GM23338 (cell line): ENCODE results near the gene MAP3K13. TPM values are rescaled to one million over a fixed set of nuclear protein-coding genes. Genes with fewer than 3 reads are reported as not detected.

Experiments used
- ATAC-seq: fragments of 200-7000 bp; cut with Tn5 transposase; 3 replicates; pipeline ENCODE4 v1.9.1; 2020
- DNase-seq: peaks from one replicate; pipeline ENCODE4 v3.0.0-alpha.2; 2015; ENCODE audit warnings: low spot score
- H2AFZ ChIP-seq: fragments of 200-600 bp; sonication (generic); 2 replicates; pipeline ENCODE4 v1.8.0; 2016; ENCODE audit warnings: antibody characterized with exemption, mild to moderate bottlenecking, moderate library complexity
- H3F3A ChIP-seq: fragments of 200-600 bp; sonication (generic); replicated peaks from 2 replicates; pipeline ENCODE4 v1.8.0; 2017; ENCODE audit warnings: antibody characterized with exemption, mixed run types, low read depth
- H3K27ac ChIP-seq: fragments of 200-600 bp; sonication (generic); 2 replicates; pipeline ENCODE4 v1.6.1; 2016; ENCODE audit warnings: low read depth
- H3K27me3 ChIP-seq: fragments of 200-600 bp; sonication (generic); 2 replicates; pipeline ENCODE4 v1.8.0; 2016; ENCODE audit warnings: mild to moderate bottlenecking, mixed run types, moderate library complexity; ENCODE audit not compliant: insufficient read depth
- H3K36me3 ChIP-seq: fragments of 200-600 bp; sonication (generic); 2 replicates; pipeline ENCODE4 v1.8.0; 2016; ENCODE audit warnings: mild to moderate bottlenecking; ENCODE audit not compliant: insufficient read depth
- H3K4me1 ChIP-seq: fragments of 200-600 bp; sonication (generic); 2 replicates; pipeline ENCODE4 v1.8.0; 2016; ENCODE audit warnings: mild to moderate bottlenecking, moderate library complexity; ENCODE audit not compliant: insufficient read depth
- H3K4me2 ChIP-seq: fragments of 200-600 bp; sonication (generic); 2 replicates; pipeline ENCODE4 v1.7.1; 2017; ENCODE audit warnings: mixed run types
- H3K4me3 ChIP-seq: fragments of 200-600 bp; sonication (generic); 2 replicates; pipeline ENCODE4 v1.6.1; 2016; ENCODE audit warnings: mixed run types
- H3K79me2 ChIP-seq: fragments of 200-600 bp; sonication (generic); replicated peaks from 2 replicates; pipeline ENCODE4 v1.8.0; 2017; ENCODE audit warnings: mild to moderate bottlenecking; ENCODE audit not compliant: insufficient read depth
- H3K9me2 ChIP-seq: fragments of 200-600 bp; sonication (generic); 2 replicates; pipeline ENCODE4 v1.8.0; 2017; ENCODE audit not compliant: insufficient read depth
- H4K20me1 ChIP-seq: fragments of 200-600 bp; sonication (generic); replicated peaks from 2 replicates; pipeline ENCODE4 v1.8.0; 2017; ENCODE audit warnings: mild to moderate bottlenecking; ENCODE audit not compliant: insufficient read depth
- H3K27ac Mint-ChIP-seq: 2 replicates; pipeline ENCODE4 v1.8.0; 2020; ENCODE audit warnings: inconsistent platforms, mild to moderate bottlenecking, moderate library complexity, mixed read lengths
- H3K27me3 Mint-ChIP-seq: 3 replicates; pipeline ENCODE4 v1.8.0; 2022; ENCODE audit warnings: low read depth, mild to moderate bottlenecking, moderate library complexity, mixed read lengths, inconsistent platforms; ENCODE audit not compliant: insufficient read depth, poor library complexity
- H3K36me3 Mint-ChIP-seq: 3 replicates; pipeline ENCODE4 v1.8.0; 2021; ENCODE audit warnings: low read depth, mild to moderate bottlenecking, inconsistent platforms, moderate library complexity, mixed read lengths
- H3K4me1 Mint-ChIP-seq: 3 replicates; pipeline ENCODE4 v1.8.0; 2020; ENCODE audit warnings: mild to moderate bottlenecking, inconsistent platforms, mixed read lengths
- H3K4me3 Mint-ChIP-seq: 3 replicates; pipeline ENCODE4 v1.8.0; 2021; ENCODE audit warnings: moderate library complexity, mild to moderate bottlenecking, inconsistent platforms, mixed read lengths
- H3K9me3 Mint-ChIP-seq: 3 replicates; pipeline ENCODE4 v1.8.0; 2020; ENCODE audit warnings: moderate library complexity, mild to moderate bottlenecking, inconsistent platforms, mixed read lengths
- CREB1 ChIP-seq: fragments of 250-450 bp; sonication (Bioruptor Pico); IDR thresholded peaks from 2 replicates; pipeline ENCODE4 v1.5.0; 2020; ENCODE audit warnings: low read depth, mild to moderate bottlenecking, moderate library complexity
- CTCF ChIP-seq, 2 experiments: fragments of 200-600 bp in 1 of 2; sonication (generic) in 1 of 2; conservative IDR thresholded peaks; 2 replicates each; pipeline versions ENCODE4 v1.5.1 to v1.6.1; 2016 to 2017; ENCODE audit warnings: antibody characterized with exemption in 2 of 2, low read depth in 2 of 2, mild to moderate bottlenecking in 2 of 2, moderate library complexity in 1 of 2
- ETS1 ChIP-seq: IDR thresholded peaks from 2 replicates; pipeline ENCODE4 v1.6.1; 2016; ENCODE audit warnings: antibody characterized with exemption
- EZH2phosphoT487 ChIP-seq: fragments of 200-600 bp; sonication (generic); IDR thresholded peaks from one replicate; pipeline ENCODE4 v1.8.1; 2018; ENCODE audit warnings: antibody characterized with exemption; ENCODE audit not compliant: unreplicated experiment
- JUNB ChIP-seq: IDR thresholded peaks from one replicate; pipeline ENCODE4 v1.6.1; 2016; ENCODE audit warnings: antibody characterized with exemption; ENCODE audit not compliant: unreplicated experiment
- NANOG ChIP-seq: IDR thresholded peaks from 2 replicates; pipeline ENCODE4 v1.6.1; 2016; ENCODE audit warnings: antibody characterized with exemption, borderline replicate concordance
- POLR2AphosphoS5 ChIP-seq: IDR thresholded peaks from 2 replicates; pipeline ENCODE4 v1.6.1; 2016; ENCODE audit warnings: antibody characterized with exemption, low read depth
- STAT1 ChIP-seq: IDR thresholded peaks from one replicate; pipeline ENCODE4 v1.6.1; 2016; ENCODE audit warnings: antibody characterized with exemption; ENCODE audit not compliant: unreplicated experiment
- ZNF114 ChIP-seq: fragments of 250-450 bp; sonication (Bioruptor Pico); IDR thresholded peaks from 2 replicates; pipeline ENCODE4 v1.5.0; 2020; ENCODE audit warnings: mild to moderate bottlenecking, moderate library complexity
- ZNF331 ChIP-seq: fragments of 250-450 bp; sonication (Bioruptor Pico); IDR thresholded peaks from 2 replicates; pipeline ENCODE4 v1.5.0; 2020; ENCODE audit warnings: low read depth, mild to moderate bottlenecking, moderate library complexity
- polyA plus RNA-seq: library from polyadenylated mRNA; unstranded; fragments of >200 nt; fragmentation: Nextera tagmentation; extraction: Ambion mirVana; gene quantifications from 2 replicates; pipeline ENCODE4 v1.2.1, GENCODE V29; 2016
- total RNA-seq: library from RNA; depleted of rRNA; stranded (reverse); fragments of >200 nt; shearing (Covaris generic); gene quantifications from 2 replicates; pipeline ENCODE4 v1.2.3, GENCODE V29; 2014
- TF ChIP-seq, protein P1 (sequence below): IDR thresholded peaks from one replicate; pipeline ENCODE4 v1.6.1; 2018; ENCODE audit warnings: antibody characterized with exemption; ENCODE audit not compliant: unreplicated experiment

MAP3K13 gene
- total and polyA plus RNA-seq, 2 experiments from 2014 or later, result 10.7 to 129 TPM

DNA sequence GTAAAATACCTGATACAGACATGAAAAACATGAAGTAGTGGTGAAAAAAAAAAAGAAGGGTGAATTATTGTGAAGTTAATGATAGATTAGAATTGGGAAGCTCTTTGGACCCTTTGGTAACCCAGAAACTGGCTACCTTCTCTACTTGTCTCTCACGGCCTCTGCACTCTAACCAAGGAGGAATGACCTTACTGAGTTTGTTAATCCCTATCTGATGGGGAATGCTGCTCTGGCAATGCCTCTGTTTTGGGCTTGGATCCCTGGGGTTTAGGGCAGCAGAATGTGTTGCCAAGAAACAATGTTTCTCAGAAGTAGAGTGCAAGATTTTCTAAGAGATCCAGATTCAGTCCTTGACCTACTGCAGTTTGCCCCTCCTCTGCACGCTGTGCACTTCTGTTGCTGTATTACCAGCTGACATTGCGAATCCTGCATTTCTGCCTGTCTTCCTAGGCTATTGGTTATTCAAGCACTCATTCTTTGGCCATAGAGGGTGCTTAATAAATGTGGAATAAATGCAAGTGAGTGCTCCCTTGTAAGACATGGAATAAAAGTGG is 49.2 kb upstream of the MAP3K13 start (continued):
- TF ChIP-seq, protein P1, sequence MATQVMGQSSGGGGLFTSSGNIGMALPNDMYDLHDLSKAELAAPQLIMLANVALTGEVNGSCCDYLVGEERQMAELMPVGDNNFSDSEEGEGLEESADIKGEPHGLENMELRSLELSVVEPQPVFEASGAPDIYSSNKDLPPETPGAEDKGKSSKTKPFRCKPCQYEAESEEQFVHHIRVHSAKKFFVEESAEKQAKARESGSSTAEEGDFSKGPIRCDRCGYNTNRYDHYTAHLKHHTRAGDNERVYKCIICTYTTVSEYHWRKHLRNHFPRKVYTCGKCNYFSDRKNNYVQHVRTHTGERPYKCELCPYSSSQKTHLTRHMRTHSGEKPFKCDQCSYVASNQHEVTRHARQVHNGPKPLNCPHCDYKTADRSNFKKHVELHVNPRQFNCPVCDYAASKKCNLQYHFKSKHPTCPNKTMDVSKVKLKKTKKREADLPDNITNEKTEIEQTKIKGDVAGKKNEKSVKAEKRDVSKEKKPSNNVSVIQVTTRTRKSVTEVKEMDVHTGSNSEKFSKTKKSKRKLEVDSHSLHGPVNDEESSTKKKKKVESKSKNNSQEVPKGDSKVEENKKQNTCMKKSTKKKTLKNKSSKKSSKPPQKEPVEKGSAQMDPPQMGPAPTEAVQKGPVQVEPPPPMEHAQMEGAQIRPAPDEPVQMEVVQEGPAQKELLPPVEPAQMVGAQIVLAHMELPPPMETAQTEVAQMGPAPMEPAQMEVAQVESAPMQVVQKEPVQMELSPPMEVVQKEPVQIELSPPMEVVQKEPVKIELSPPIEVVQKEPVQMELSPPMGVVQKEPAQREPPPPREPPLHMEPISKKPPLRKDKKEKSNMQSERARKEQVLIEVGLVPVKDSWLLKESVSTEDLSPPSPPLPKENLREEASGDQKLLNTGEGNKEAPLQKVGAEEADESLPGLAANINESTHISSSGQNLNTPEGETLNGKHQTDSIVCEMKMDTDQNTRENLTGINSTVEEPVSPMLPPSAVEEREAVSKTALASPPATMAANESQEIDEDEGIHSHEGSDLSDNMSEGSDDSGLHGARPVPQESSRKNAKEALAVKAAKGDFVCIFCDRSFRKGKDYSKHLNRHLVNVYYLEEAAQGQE, result no peak

GRCh38 chr3:185316740-185317412 is 46.1 kb upstream of the MAP3K13 start:
- Mint-ChIP-seq H3K9me3 (no peaks in the 10 kb centered on the region), H3K36me3 (no peaks in the 10 kb centered on the region), H3K4me1 (peaks cover 4% of the 10 kb centered on the region; the same call in 2 of the 3 replicates), H3K27ac (no peak overlapping the region), H3K4me3 (no peak overlapping the region), H3K27me3 (no peaks in the 10 kb centered on the region)
- Histone ChIP-seq H2AFZ (no peak overlapping the region), H3K27ac (no peak overlapping the region), H3K79me2 (no peaks in the 10 kb centered on the region), H3K36me3 (no peaks in the 10 kb centered on the region), H3K4me3 (no peak overlapping the region), H3F3A (no peaks in the 10 kb centered on the region), H3K4me2 (no peak overlapping the region), H3K27me3 (no peaks in the 10 kb centered on the region), H4K20me1 (no peaks in the 10 kb centered on the region), H3K9me2 (no peaks in the 10 kb centered on the region), H3K4me1 (peaks cover 8% of the 10 kb centered on the region)
- ATAC-seq (no peak), DNase-seq (no peak)
- TF ChIP-seq ZNF331 (CRISPR knock-in tag) (no peak), NANOG (no peak), POLR2AphosphoS5 (no peak), ZNF114 (no peak), JUNB (no peak), STAT1 (no peak), EZH2phosphoT487 (no peak), CTCF (conservative IDR thresholded peaks at IDR 0.05; ENCODE audit: low read depth in 2 of 2) (no peak), ETS1 (no peak), CREB1 (CRISPR knock-in tag) (no peak)
- TF ChIP-seq, protein P1, result no peak
